ENCODE results near the gene ELL2. TPM values are rescaled to one million over a fixed set of nuclear protein-coding genes. Genes with fewer than 3 reads are reported as not detected.

The ELL2 gene
- total RNA-seq, 1 donor from 2014 or later: 118 TPM

DNA sequence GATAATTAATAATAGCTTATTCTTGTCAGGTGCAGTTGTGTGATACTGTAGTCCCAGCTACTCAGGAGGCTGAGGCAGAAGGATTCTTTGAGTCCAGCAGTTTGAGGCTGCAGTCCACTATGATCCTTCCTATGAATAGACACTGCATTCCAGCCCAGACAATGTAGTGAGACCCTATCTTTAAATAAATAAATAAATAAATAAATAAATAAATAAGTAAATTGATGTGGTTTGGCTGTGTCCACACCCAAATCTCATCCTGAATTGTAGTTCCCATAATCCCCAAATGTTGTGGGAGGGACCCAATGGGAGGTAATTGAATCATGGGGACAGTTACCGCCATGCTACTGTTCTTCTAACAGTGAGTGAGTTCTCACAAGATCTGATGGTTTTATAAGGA is 5.6 kb upstream of the ELL2 start:
- H3K4me1 Mint-ChIP-seq (ENCODE audit: low read depth, unreplicated experiment): peaks cover 16% of the 10 kb centered on the region
- no peaks in the 10 kb centered on the region for H3K27me3 ChIP-seq (ENCODE audit: insufficient read depth, low read length)
- TF ChIP-seq, protein P1, sequence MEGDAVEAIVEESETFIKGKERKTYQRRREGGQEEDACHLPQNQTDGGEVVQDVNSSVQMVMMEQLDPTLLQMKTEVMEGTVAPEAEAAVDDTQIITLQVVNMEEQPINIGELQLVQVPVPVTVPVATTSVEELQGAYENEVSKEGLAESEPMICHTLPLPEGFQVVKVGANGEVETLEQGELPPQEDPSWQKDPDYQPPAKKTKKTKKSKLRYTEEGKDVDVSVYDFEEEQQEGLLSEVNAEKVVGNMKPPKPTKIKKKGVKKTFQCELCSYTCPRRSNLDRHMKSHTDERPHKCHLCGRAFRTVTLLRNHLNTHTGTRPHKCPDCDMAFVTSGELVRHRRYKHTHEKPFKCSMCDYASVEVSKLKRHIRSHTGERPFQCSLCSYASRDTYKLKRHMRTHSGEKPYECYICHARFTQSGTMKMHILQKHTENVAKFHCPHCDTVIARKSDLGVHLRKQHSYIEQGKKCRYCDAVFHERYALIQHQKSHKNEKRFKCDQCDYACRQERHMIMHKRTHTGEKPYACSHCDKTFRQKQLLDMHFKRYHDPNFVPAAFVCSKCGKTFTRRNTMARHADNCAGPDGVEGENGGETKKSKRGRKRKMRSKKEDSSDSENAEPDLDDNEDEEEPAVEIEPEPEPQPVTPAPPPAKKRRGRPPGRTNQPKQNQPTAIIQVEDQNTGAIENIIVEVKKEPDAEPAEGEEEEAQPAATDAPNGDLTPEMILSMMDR (IDR thresholded peaks at IDR 0.05; ENCODE audit: insufficient read depth, low read depth, low read length): no peak
- no peak for TF ChIP-seq EZH2 (IDR thresholded peaks at IDR 0.05; ENCODE audit: insufficient read depth, low read length)
- no peak overlapping the region for H3K4me3 Mint-ChIP-seq (ENCODE audit: unreplicated experiment)
- DNase-seq (ENCODE audit: low read depth) (no peak), FAIRE-seq (no peak)
- H3K27ac Mint-ChIP-seq (ENCODE audit: unreplicated experiment): no peak overlapping the region
- no peaks in the 10 kb centered on the region for H3K36me3 ChIP-seq (ENCODE audit: insufficient read depth, low read length)
- no peak overlapping the region for H3K4me2 ChIP-seq (ENCODE audit: low read length)
- no peaks in the 10 kb centered on the region for H3K9me3 ChIP-seq (ENCODE audit: insufficient read depth, low read depth, low read length)
- no peaks in the 10 kb centered on the region for H3K27me3 Mint-ChIP-seq (ENCODE audit: low read depth, unreplicated experiment)
- no peak overlapping the region for H3K4me3 ChIP-seq (ENCODE audit: insufficient read depth, low read depth, low read length)
- no peaks in the 10 kb centered on the region for H3K79me2 ChIP-seq (ENCODE audit: insufficient read depth, low read length)
- H3K36me3 Mint-ChIP-seq (ENCODE audit: low read depth, unreplicated experiment): no peaks in the 10 kb centered on the region
- H3K4me1 ChIP-seq (ENCODE audit: insufficient read depth, low read length): no peaks in the 10 kb centered on the region
- H3K9me3 Mint-ChIP-seq (ENCODE audit: unreplicated experiment): no peaks in the 10 kb centered on the region
- no peak overlapping the region for H2AFZ ChIP-seq (ENCODE audit: low read depth, low read length)
- H4K20me1 ChIP-seq (ENCODE audit: insufficient read depth, low read length): no peaks in the 10 kb centered on the region
- no peak overlapping the region for H3K9ac ChIP-seq (ENCODE audit: low read length)
- no peak overlapping the region for H3K27ac ChIP-seq (ENCODE audit: low read depth, low read length)

DNA sequence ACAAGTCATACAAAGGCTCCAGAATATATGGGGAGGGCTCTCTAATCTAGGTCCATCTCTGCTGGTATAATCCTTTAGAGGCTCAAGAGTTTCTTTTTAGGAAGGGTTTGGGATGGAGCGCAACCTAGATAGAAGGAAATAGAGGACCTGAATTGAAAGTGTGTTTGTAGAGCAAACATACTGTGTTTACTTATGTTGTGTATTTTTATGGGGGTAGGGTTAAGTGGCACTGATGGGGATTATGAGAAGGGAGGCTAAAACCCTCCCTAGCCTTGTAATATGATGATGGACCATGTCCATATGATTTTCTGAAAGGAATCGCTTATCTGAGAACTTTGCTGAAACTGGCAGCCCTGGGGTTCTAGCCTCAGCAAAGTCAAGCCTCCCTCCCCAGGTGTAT is 4.4 kb upstream of the ELL2 start:
- peaks cover 17% of the 10 kb centered on the region for H3K4me1 Mint-ChIP-seq (ENCODE audit: low read depth, unreplicated experiment)
- Histone ChIP-seq H3K4me3 (ENCODE audit: insufficient read depth, low read depth, low read length) (no peak overlapping the region), H3K4me2 (ENCODE audit: low read length) (no peak overlapping the region), H2AFZ (ENCODE audit: low read depth, low read length) (no peak overlapping the region), H4K20me1 (ENCODE audit: insufficient read depth, low read length) (peaks cover under 1% of the 10 kb centered on the region), H3K36me3 (ENCODE audit: insufficient read depth, low read length) (no peaks in the 10 kb centered on the region), H3K9me3 (ENCODE audit: insufficient read depth, low read depth, low read length) (no peaks in the 10 kb centered on the region), H3K79me2 (ENCODE audit: insufficient read depth, low read length) (peaks cover 5% of the 10 kb centered on the region), H3K9ac (ENCODE audit: low read length) (no peak overlapping the region), H3K4me1 (ENCODE audit: insufficient read depth, low read length) (no peaks in the 10 kb centered on the region), H3K27me3 (ENCODE audit: insufficient read depth, low read length) (no peaks in the 10 kb centered on the region), H3K27ac (ENCODE audit: low read depth, low read length) (no peak overlapping the region)
- no peaks in the 10 kb centered on the region for H3K9me3 Mint-ChIP-seq (ENCODE audit: unreplicated experiment)
- no peak for FAIRE-seq
- no peak for DNase-seq (ENCODE audit: low read depth)
- no peaks in the 10 kb centered on the region for H3K27me3 Mint-ChIP-seq (ENCODE audit: low read depth, unreplicated experiment)
- TF ChIP-seq, protein P1 (IDR thresholded peaks at IDR 0.05; ENCODE audit: insufficient read depth, low read depth, low read length): no peak
- no peak for TF ChIP-seq EZH2 (IDR thresholded peaks at IDR 0.05; ENCODE audit: insufficient read depth, low read length)
- no peak overlapping the region for H3K27ac Mint-ChIP-seq (ENCODE audit: unreplicated experiment)
- no peaks in the 10 kb centered on the region for H3K36me3 Mint-ChIP-seq (ENCODE audit: low read depth, unreplicated experiment)
- H3K4me3 Mint-ChIP-seq (ENCODE audit: unreplicated experiment): no peak overlapping the region

DNA sequence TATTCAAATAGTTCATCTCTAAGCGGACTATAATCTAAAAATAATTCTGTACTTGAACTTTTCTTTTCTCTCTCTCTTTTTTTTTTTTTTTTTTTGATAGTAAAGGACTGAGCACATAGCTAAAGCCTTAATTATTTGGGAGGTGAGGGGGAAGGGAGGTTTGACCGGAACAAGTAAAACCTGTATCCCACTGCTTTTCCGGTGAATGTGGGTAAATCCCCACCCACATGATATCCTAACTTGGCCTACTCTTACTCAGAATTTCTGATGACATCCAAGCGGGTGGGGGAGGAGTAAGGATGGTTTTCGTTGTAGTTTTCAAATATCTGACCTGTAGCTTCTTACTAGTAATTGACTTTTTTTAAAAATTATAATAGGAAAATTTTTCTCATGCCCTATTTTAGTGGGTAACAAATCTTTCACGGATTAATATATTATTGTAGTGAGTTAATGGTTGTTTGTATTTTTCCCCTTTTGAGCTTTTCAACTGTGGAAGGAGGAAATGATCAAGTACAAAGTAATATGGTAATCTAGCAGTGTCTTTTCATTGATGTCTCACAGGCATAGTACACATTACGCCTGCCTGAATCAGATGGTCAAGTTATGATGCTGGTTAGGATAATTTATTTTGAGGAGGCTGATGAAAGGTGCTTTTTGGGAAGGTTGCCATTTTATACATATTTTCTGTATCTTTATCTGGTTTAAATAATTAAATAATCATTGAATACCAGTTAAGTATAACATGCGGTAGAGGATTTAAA is 2.2 kb upstream of the ELL2 start:
- Histone ChIP-seq H3K36me3 (ENCODE audit: insufficient read depth, low read length) (no peaks in the 10 kb centered on the region), H3K9me3 (ENCODE audit: insufficient read depth, low read depth, low read length) (no peaks in the 10 kb centered on the region), H3K4me3 (ENCODE audit: insufficient read depth, low read depth, low read length) (no peak overlapping the region), H2AFZ (ENCODE audit: low read depth, low read length) (no peak overlapping the region), H3K4me2 (ENCODE audit: low read length) (no peak overlapping the region), H3K27ac (ENCODE audit: low read depth, low read length) (no peak overlapping the region), H3K9ac (ENCODE audit: low read length) (no peak overlapping the region), H3K4me1 (ENCODE audit: insufficient read depth, low read length) (peaks cover 10% of the 10 kb centered on the region), H3K27me3 (ENCODE audit: insufficient read depth, low read length) (no peaks in the 10 kb centered on the region), H4K20me1 (ENCODE audit: insufficient read depth, low read length) (peaks cover 22% of the 10 kb centered on the region), H3K79me2 (ENCODE audit: insufficient read depth, low read length) (peaks cover 27% of the 10 kb centered on the region)
- no peak for TF ChIP-seq EZH2 (IDR thresholded peaks at IDR 0.05; ENCODE audit: insufficient read depth, low read length)
- TF ChIP-seq, protein P1 (IDR thresholded peaks at IDR 0.05; ENCODE audit: insufficient read depth, low read depth, low read length): no peak
- DNase-seq (ENCODE audit: low read depth) (peak; percentile 42), FAIRE-seq (no peak)
- Mint-ChIP-seq H3K4me1 (ENCODE audit: low read depth, unreplicated experiment) (peaks cover 26% of the 10 kb centered on the region), H3K9me3 (ENCODE audit: unreplicated experiment) (no peaks in the 10 kb centered on the region), H3K27me3 (ENCODE audit: low read depth, unreplicated experiment) (no peaks in the 10 kb centered on the region), H3K36me3 (ENCODE audit: low read depth, unreplicated experiment) (peaks cover 7% of the 10 kb centered on the region), H3K4me3 (ENCODE audit: unreplicated experiment) (no peak overlapping the region), H3K27ac (ENCODE audit: unreplicated experiment) (peak overlapping the region; percentile 84)

Data from astrocyte (in vitro differentiated cells and primary cell).